Activated CD8-positive, alpha-beta T cell treated with anti-CD3 and anti-CD28 coated beads for 36 hours (primary cell): ENCODE data around the gene HS1BP3. TPM values are rescaled to one million over a fixed set of nuclear protein-coding genes. Genes with fewer than 3 reads are reported as not detected.

Experiments
- ATAC-seq: fragments of 200-7000 bp; cut with Tn5 transposase; one replicate; pipeline ENCODE4 v1.10.0; 2021; ENCODE audit warnings: mild to moderate bottlenecking, moderate library complexity
- CTCF ChIA-PET: fragments of 350-600 bp; sonication (Branson Sonifier 250); formaldehyde crosslinking; loops from one replicate; lab custom pipeline; 2021; ENCODE audit warnings: antibody characterized with exemption; lab: Charles Lee
- POLR2A ChIA-PET: fragments of 350-600 bp; sonication (Branson Sonifier 250); formaldehyde crosslinking; loops from one replicate; lab custom pipeline; 2021; ENCODE audit warnings: antibody characterized with exemption; lab: Charles Lee
- DNase-seq: peaks from one replicate; pipeline ENCODE4 v3.0.0-alpha.2; 2020
- H3K27ac Mint-ChIP-seq: one replicate; pipeline ENCODE4 v1.8.0; 2021; ENCODE audit warnings: mild to moderate bottlenecking, mixed read lengths
- H3K27me3 Mint-ChIP-seq: one replicate; pipeline ENCODE4 v1.8.0; 2021; ENCODE audit warnings: mixed read lengths
- H3K36me3 Mint-ChIP-seq: one replicate; pipeline ENCODE4 v1.8.0; 2021; ENCODE audit warnings: low read depth, mixed read lengths
- H3K4me1 Mint-ChIP-seq: one replicate; pipeline ENCODE4 v1.8.0; 2021; ENCODE audit warnings: low read depth, mixed read lengths
- H3K4me3 Mint-ChIP-seq: one replicate; pipeline ENCODE4 v1.8.0; 2021; ENCODE audit warnings: mild to moderate bottlenecking, moderate library complexity, mixed read lengths
- H3K9me3 Mint-ChIP-seq: one replicate; pipeline ENCODE4 v1.8.0; 2021; ENCODE audit warnings: mixed read lengths
- CTCF ChIP-seq: fragments of 200-600 bp; IDR thresholded peaks from one replicate; pipeline ENCODE4 v1.8.0; 2022; ENCODE audit warnings: antibody characterized with exemption, mild to moderate bottlenecking
- intact Hi-C: fragments of 100-400 bp; cut with micrococcal nuclease; formaldehyde crosslinking; loops from one replicate; pipeline ENCODE4 v1.10.0; 2022
- total RNA-seq, 2 experiments: library from RNA; stranded (reverse); gene quantifications; one replicate each; pipeline ENCODE4 v1.2.3, GENCODE V29; 2021

The HS1BP3 gene
- total RNA-seq, 2 experiments from 2014 or later: 6.5 to 7.9 TPM

- no peaks in the 10 kb centered on the region for H3K27me3 Mint-ChIP-seq
- H3K4me1 Mint-ChIP-seq: no peaks in the 10 kb centered on the region
- H3K27ac Mint-ChIP-seq: peak overlapping the region; percentile 20
- no peak for DNase-seq
- no peak overlapping the region for H3K4me3 Mint-ChIP-seq
- intact Hi-C loops: no loop called here
- ATAC-seq: no peak
- ChIA-PET CTCF (no interaction called here), POLR2A (no interaction called here)
- no peak for TF ChIP-seq CTCF
- no peaks in the 10 kb centered on the region for H3K9me3 Mint-ChIP-seq
- H3K36me3 Mint-ChIP-seq: no peaks in the 10 kb centered on the region
Measured at GRCh38 chr2:20624156-20624883, 26.6 kb downstream of the HS1BP3 start.

- CTCF ChIA-PET: no interaction called here
- TF ChIP-seq CTCF: no peak
Measured at GRCh38 chr2:20623741-20624155, 27.1 kb downstream of the HS1BP3 start.

GRCh38 chr2:20623241-20623640 is 27.7 kb downstream of the HS1BP3 start:
- no peaks in the 10 kb centered on the region for H3K9me3 Mint-ChIP-seq
- intact Hi-C loops: no loop called here
- CTCF ChIA-PET: no interaction called here
- no peak overlapping the region for H3K4me3 Mint-ChIP-seq
- no peaks in the 10 kb centered on the region for H3K4me1 Mint-ChIP-seq
- POLR2A ChIA-PET: no interaction called here
- H3K27me3 Mint-ChIP-seq: no peaks in the 10 kb centered on the region
- no peak for ATAC-seq
- no peak for TF ChIP-seq CTCF
- no peak for DNase-seq
- H3K27ac Mint-ChIP-seq: no peak overlapping the region
- H3K36me3 Mint-ChIP-seq: no peaks in the 10 kb centered on the region

More at GRCh38 chr2:20623741-20624155, 27.1 kb downstream of the HS1BP3 start:
- Mint-ChIP-seq H3K27me3 (no peaks in the 10 kb centered on the region), H3K36me3 (no peaks in the 10 kb centered on the region), H3K9me3 (no peaks in the 10 kb centered on the region), H3K27ac (no peak overlapping the region), H3K4me1 (no peaks in the 10 kb centered on the region), H3K4me3 (no peak overlapping the region)
- POLR2A ChIA-PET: no interaction called here
- intact Hi-C loops: no loop called here
- DNase-seq (no peak), ATAC-seq (no peak)

- no peak for ATAC-seq
- DNase-seq: no peak
- Mint-ChIP-seq H3K9me3 (no peaks in the 10 kb centered on the region), H3K4me1 (no peaks in the 10 kb centered on the region), H3K4me3 (no peak overlapping the region), H3K36me3 (no peaks in the 10 kb centered on the region), H3K27me3 (no peaks in the 10 kb centered on the region), H3K27ac (no peak overlapping the region)
- ChIA-PET CTCF (no interaction called here), POLR2A (no interaction called here)
- TF ChIP-seq CTCF: no peak
- intact Hi-C loops: no loop called here
Measured at GRCh38 chr2:20622731-20623130, 28.2 kb downstream of the HS1BP3 start.

- DNase-seq: no peak
- CTCF ChIA-PET: no interaction called here
- intact Hi-C loops: no loop called here
- H3K4me3 Mint-ChIP-seq: no peak overlapping the region
- no peak for ATAC-seq
- no peak for TF ChIP-seq CTCF
- POLR2A ChIA-PET: no interaction called here
- H3K27me3 Mint-ChIP-seq: no peaks in the 10 kb centered on the region
- no peaks in the 10 kb centered on the region for H3K36me3 Mint-ChIP-seq
- no peaks in the 10 kb centered on the region for H3K4me1 Mint-ChIP-seq
- no peaks in the 10 kb centered on the region for H3K9me3 Mint-ChIP-seq
- H3K27ac Mint-ChIP-seq: no peak overlapping the region
Measured at GRCh38 chr2:20622296-20622686, 28.6 kb downstream of the HS1BP3 start.
